NCI-H774 (cell line): Measurements from ENCODE around the gene ME3.
"Not testable (repeated sequence)": the region's sequence is repeated elsewhere in the genome, so short reads cannot be mapped to it uniquely, and the experiment has no call there.

ENCODE experiments used
- DNase-seq: peaks from one replicate; lab custom pipeline; 2025; lab: John Stamatoyannopoulos, UW

The ME3 gene

DNA sequence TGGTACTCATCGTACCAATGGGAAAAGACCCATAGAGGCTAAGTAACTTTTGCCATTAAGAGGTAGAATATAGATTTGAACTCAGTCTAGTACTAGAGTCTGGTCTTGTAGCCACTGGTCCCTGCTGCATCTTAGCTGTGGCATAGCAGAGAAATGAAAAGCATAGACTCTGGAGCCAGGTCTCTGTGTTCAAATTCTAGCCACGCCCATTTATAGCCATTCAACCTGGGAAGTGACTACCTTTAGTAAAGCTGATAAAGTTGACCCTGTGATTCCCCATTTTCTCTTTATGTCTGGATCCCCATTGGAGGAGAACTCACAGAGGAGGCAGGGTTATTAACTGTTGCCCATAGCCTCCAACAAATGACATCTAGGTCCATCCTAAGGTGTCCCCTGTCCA is 113.6 kb downstream of the ME3 start:
- no peak for DNase-seq

DNA sequence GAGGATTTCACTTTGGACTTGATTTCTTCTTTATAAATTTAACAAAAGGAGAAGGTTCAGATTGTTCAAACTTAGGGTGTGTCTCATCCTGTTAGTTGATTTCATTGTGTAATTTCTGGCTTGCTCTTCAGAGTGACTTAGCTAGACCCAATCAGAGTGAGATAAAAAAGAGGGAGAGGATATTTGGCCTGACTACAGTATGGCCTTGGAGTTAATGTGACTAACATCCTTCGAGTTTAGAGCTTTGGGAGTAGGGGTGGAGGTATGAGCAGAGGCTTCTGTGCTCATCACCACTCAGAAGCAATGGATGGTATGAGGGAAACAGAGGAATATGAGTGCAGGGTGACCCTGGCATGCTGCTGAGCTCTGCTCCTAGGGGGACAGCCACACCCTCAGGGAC is 114.2 kb downstream of the ME3 start:
- no peak for DNase-seq

DNA sequence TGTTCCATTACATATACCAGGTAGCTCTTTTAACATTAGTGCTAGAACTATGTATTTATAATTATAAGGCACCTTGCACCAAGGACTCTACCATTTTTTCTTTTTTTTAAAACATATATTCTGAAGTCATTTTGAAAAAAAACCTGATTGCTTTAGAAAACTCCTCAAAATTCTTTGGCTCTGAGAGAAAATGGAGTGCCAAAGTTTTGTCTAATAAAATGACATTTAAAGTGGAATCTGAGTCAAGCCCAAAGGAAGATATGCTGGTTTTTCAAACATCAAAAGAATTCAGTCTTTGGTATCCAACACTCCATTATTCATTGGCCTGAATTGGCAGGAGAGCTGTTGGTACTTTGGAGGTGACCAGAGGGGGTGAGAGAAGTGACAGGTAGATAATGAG is 116.5 kb downstream of the ME3 start:
- no peak for DNase-seq

DNA sequence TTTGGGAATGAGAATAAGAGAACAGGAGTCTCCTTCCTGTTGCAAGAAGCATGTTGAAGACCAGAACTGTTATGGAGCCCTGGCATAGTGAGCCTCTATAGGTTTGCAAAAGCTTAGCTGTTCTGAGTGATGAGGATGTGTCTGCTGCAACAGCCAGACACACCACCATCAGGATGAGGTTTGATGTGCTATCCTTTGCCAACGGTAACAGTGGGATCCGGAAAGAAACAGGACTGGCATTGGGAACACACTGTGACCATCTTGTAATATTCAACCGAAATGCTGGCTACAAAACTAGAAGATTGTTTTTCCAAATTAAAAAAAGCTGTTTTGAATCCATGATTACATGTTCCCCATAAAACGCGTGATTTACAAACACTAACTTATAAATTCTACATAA is 117.0 kb downstream of the ME3 start:
- DNase-seq, result no peak

DNA sequence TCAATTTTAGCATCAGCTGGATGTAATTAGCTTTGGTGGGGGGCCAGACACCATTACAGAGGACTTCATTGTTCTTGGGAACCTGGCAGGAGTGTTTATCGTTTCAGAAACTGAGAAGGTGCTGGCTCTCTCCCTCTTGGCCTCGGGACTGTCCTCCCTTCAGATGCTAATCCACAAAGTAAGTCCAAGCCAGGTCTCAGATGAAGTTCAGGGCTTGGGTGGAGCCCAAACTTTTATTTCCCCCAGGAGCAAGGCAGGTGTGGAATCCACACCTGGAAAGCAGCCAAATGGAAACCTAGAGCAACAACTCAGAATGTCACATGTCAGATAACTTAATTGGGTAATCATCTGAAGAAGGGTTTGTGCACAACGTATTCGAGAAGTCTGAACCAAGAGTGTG is 119.2 kb downstream of the ME3 start:
- DNase-seq, result no peak

- DNase-seq, result no peak
Measured at GRCh38 chr11:86551288-86552092, 120.9 kb downstream of the ME3 start.

DNA sequence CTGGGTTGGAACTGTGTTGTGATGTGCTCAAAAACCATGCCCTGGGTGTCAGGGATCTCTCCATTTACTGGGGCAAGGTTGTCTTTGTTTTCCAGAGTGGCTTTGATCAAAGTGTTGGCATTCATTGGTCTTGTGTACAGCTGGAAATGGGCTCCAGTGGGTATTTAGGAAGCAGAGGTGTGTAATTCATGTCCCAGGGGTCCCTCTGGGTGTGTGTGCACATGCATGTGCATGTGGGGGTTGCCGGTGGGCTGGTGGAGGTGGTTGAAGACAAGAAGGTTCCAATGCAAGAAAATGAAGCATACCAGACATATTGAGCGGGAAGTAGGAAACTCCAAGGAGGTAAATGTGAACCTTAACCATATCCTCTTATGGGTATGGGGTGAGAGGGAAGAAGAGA is 121.7 kb downstream of the ME3 start:
- no peak for DNase-seq

DNA sequence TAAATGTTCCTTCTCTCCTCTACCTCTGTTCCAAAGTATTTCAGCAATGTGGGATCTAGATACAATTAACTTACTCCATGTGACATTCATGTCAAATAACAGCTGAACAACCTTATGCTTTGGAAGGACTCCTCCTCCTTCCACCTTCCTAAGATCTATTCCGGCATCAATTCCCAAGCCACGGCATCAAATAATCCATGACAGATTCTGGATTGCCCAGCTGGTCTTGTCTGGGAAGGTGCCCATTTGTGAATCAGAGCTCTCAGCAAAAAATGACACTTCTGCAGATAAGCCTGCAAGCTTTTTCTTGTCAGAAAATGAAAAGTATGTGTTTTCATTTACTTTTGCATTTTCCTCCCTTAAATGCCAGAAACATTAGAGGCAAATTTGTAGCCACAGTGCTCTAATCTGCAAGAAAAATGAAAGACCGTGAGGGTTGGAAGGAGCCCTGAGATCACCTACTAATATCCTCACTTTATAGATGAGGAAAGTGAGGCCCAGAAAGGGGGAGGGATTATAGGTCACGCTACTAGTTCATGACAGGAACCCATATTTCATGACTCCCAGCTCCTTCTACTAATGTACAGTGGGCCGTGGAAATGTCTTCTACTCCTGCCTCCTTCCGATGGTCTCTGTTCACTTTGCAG is 124.0 kb downstream of the ME3 start:
- DNase-seq, result no peak

DNA sequence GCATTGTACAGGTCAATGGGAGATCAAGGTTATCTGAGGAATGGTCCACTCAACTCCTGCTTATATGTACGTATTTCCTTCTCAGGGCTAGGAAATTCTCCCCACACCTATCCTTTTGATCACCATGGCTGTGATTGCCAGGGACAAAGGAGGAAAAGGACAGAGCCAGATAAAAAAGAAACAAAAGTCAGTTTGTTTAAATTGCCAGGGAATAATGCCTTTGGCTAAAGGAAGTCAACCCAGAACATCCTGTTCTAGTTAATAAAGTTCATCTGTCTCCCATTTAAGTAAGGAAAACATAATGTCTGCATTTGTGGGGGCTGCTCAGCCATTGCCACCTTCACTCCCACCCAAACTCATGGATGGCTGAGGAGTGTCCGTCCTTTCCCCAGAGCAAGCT is 124.7 kb downstream of the ME3 start:
- no peak for DNase-seq

- not testable (repeated sequence) for DNase-seq
Measured at GRCh38 chr11:86541299-86541698, 131.1 kb downstream of the ME3 start.

GRCh38 chr11:86538223-86538548 is 134.2 kb downstream of the ME3 start:
- no peak for DNase-seq

DNA sequence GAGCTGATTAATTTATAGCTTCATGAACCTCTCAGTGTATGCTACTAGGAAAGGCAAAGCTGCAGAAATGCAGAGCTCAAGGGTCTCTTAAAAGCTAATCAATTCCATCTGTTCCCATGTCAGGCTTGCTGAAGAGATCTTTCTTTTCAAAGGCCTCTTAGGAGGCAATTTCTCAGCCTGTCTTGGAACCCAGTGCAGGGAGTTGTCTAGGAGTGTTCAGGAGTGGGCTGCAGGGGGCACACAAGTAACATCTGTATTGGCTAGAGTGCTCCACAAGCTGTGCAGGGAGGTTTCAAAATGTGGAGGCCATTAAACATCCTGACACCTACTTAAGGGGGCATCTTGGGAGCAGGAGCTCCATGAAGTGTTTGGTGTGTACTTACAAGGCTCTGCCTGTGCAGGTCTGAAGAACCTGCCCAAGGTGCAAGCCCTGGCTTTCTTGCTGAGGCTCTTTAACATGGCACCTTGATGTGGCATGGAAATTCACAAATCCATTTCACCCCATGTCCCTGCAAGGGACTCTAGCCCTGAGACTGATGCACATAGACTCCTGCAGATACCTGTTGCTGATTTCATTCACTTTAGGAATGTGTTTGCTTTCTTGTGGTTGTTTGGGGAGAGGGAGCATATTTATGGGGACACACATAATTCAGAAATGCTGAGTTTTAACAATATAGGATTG is 134.7 kb downstream of the ME3 start:
- DNase-seq, result no peak

DNA sequence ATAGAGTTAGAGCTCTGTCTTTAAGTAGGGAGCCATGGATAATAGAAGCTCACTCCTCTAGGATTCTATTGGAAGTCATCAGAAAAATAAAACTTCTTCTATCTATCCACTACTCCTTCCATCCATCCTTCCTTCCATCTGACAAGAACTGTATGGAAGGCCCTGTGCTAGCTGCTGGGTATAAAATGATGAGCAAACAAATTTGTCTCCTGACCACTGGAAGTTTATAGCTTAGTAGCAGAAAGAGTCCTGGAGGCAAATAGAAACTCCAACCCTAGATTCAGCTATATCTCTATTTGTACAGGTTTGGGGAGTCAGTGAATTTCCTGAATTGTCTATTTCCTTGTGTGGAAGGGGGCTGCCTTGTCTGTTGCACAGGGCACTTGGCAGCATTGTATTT is 136.6 kb downstream of the ME3 start:
- DNase-seq, result no peak

- DNase-seq, result no peak
Measured at GRCh38 chr11:86524620-86525352, 147.6 kb downstream of the ME3 start.

- no peak for DNase-seq
Measured at GRCh38 chr11:86523738-86524619, 148.4 kb downstream of the ME3 start.

GRCh38 chr11:86522512-86522911 is 149.9 kb downstream of the ME3 start:
- not testable (repeated sequence) for DNase-seq

DNA sequence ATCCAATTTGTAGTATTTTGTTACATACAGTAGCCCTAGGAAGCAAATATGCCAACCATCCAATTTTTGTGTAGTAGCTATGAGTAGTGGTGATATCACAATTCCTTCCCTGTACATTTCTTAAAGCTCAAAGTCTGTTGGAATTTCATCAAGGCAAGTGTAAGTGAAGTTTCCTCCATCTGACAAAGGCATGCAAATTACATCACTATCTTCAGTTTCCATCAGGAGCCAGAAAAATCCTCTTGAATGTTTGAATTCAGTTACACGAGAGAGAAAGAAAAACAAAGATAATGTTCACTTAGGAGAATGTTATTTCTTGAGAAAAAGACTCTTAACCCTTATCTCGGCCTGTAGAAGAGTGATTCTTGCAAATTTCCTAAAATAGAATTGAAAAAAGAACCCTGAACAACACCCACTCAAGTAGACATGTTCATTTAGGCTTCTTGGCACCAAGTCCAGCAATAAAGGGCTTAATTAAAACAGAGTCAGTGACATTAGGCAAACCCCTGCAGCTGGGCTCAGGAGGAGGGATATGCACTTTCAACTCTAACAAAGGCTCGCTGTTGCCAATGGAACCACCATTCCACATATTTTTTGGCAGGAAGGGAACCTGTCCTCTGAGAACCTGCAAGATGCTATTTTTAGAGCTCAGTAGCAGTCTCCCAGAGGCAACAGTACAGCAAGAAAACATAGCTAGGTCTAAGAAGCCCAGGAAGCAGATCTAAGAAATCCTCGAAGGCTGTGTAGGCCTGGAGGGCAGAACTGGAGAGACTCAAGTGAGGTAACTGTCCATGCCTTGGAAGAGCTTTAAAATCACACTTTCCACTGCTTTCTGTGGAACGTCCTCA is 153.1 kb downstream of the ME3 start:
- DNase-seq, result no peak

DNA sequence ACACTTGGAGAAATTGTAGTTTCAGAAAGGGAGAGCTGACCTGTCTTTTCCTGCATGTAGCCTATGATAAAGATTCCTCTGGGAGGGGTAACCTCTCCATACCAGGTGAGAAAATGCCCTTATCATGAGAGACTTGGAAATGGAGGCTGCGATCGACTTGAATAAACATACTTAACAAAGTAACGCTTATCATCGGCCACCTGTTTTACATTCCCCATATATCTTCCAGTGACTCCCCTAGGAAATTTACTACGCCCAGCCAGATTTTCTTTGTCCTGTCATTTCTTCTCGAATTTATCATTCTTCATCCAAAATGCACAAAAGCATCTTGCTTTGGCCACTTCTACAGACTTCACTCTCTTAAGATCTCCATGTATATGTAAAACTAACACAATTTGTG is 154.2 kb downstream of the ME3 start:
- no peak for DNase-seq

DNA sequence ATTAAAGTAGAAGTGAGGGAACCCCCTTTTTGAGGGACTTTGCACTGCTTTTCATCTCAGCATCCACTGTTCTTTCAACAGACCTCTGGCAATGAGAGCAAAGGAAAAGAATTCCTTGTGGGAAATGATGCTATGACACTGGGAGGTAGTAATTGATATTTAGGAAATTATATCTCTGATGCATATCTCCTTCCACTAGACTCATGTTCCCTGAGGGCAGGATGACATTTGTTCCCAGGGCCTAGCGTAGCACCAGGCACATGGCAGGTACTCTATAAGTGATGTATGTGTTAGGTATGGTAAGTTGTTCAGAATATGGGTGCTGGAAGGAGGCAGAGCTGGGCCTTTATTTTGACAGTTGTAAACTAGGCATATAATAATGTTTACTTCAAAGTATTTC is 154.9 kb downstream of the ME3 start:
- no peak for DNase-seq

DNA sequence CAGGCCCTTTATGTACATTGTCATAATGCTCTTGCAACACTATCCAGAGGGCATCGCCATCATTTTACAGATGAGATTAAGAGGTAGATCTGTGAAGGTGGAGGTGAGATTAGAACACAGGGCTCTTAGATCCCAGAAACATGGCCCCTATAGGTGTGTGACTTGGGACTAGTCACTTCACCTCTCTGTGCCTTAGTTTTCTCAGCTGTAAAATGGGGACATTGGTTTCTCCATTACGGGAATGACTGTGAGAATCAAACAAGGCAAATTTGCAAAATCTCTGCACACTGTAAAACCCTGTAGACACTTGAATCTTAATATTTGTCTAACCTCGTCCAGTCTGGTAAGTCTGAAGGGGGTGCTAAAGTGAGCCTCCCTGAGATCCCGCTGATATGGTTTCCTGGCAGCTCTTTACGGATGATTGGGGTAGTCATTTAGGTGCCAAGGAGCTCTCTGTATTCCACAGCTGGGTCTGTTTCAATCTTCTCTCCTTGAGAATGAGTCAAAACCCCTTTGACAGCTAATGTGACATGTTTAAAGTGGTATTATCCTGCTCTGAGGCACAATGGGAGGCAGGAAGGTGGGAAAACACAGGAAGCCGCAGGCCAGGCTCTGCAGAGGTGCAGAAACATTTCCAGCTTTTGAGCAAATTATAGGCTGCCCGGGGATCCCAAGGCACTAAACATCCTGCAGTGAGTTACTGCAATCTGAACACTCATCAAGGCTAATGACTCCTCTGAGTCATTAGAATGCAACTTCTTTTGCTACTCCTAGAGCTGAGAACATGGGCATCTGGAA is 156.9 kb downstream of the ME3 start:
- no peak for DNase-seq
